Osteoblast (primary cell): ENCODE results near the gene CBFB. TPM values are rescaled to one million over a fixed set of nuclear protein-coding genes. Genes with fewer than 3 reads are reported as not detected.

Source experiments
- DNase-seq: peaks from one replicate; pipeline ENCODE4 v3.0.0; 2011; ENCODE audit warnings: low spot score, mixed read lengths; ENCODE audit not compliant: insufficient read length; ENCODE audit errors: missing footprints
- H2AFZ ChIP-seq: 2 replicates; pipeline ENCODE4 v1.6.0; 2011; ENCODE audit warnings: mild to moderate bottlenecking, low read length
- H3K27ac ChIP-seq: 2 replicates; pipeline ENCODE4 v1.5.1; 2011; ENCODE audit warnings: mild to moderate bottlenecking, low read depth, low read length, moderate library complexity
- H3K27me3 ChIP-seq: 2 replicates; pipeline ENCODE4 v1.6.0; 2012; ENCODE audit warnings: mild to moderate bottlenecking, control low read depth, inconsistent platforms, low read length, moderate library complexity; ENCODE audit not compliant: insufficient read depth
- H3K36me3 ChIP-seq: 2 replicates; pipeline ENCODE4 v1.5.1; 2011; ENCODE audit warnings: mild to moderate bottlenecking, low read length, control low read depth, moderate library complexity; ENCODE audit not compliant: insufficient read depth
- H3K4me1 ChIP-seq: 2 replicates; pipeline ENCODE4 v1.5.1; 2011; ENCODE audit warnings: mild to moderate bottlenecking, low read length, control low read depth, moderate library complexity; ENCODE audit not compliant: insufficient read depth
- H3K4me2 ChIP-seq: 2 replicates; pipeline ENCODE4 v1.6.0; 2011; ENCODE audit warnings: mild to moderate bottlenecking, low read length; ENCODE audit not compliant: insufficient read depth
- H3K4me3 ChIP-seq: fragments of 200-600 bp; sonication (generic); 3 replicates; pipeline ENCODE4 v1.5.1; 2012; ENCODE audit warnings: mild to moderate bottlenecking, low read length, inconsistent platforms; ENCODE audit not compliant: insufficient read depth
- H3K79me2 ChIP-seq: 2 replicates; pipeline ENCODE4 v1.6.0; 2012; ENCODE audit warnings: mild to moderate bottlenecking, low read length, control low read depth, inconsistent platforms; ENCODE audit not compliant: insufficient read depth
- H3K9me3 ChIP-seq: 2 replicates; pipeline ENCODE4 v1.5.1; 2011; ENCODE audit warnings: low read depth, low read length, control low read depth
- H4K20me1 ChIP-seq: 2 replicates; pipeline ENCODE4 v1.6.0; 2012; ENCODE audit warnings: mild to moderate bottlenecking, low read length, control low read depth; ENCODE audit not compliant: insufficient read depth
- CTCF ChIP-seq: IDR thresholded peaks from 2 replicates; pipeline ENCODE4 v1.5.1; 2011; ENCODE audit warnings: mild to moderate bottlenecking, low read depth, low read length, moderate library complexity; ENCODE audit errors: extremely low read depth
- total RNA-seq: library from RNA; depleted of rRNA; stranded (reverse); fragments of >200 nt; gene quantifications from 2 replicates; pipeline ENCODE4 v1.2.3, GENCODE V29; 2012

CBFB gene
- total RNA-seq, 1 donor = 63.0 TPM

DNA sequence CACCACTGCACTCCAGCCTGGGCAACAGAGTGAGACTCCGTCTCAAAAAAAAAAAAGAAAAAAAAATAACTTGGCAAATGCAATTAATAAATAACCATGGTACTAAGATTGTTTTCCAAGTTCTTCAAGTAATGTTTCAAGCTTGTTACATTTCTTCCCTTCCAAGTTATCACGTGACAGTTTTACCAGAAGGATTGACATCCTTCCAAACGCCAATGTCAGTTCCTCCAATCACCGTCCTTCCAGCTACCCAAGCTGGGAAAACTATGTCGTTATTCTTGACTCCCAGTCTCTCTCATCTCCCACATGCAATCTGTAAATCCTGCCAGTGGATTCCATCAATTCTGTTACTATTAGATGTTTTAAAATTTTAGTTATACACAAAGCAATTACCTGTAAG is 76.9 kb downstream of the CBFB start:
- Histone ChIP-seq H3K27ac (no peak overlapping the region), H3K27me3 (no peaks in the 10 kb centered on the region), H3K4me2 (no peak overlapping the region), H3K4me1 (peaks cover 20% of the 10 kb centered on the region), H2AFZ (no peak overlapping the region), H3K9me3 (no peaks in the 10 kb centered on the region), H3K36me3 (no peaks in the 10 kb centered on the region), H3K4me3 (no peak overlapping the region), H3K79me2 (peaks cover 12% of the 10 kb centered on the region), H4K20me1 (no peaks in the 10 kb centered on the region)
- DNase-seq = peak; percentile 36
- TF ChIP-seq CTCF = no peak

DNA sequence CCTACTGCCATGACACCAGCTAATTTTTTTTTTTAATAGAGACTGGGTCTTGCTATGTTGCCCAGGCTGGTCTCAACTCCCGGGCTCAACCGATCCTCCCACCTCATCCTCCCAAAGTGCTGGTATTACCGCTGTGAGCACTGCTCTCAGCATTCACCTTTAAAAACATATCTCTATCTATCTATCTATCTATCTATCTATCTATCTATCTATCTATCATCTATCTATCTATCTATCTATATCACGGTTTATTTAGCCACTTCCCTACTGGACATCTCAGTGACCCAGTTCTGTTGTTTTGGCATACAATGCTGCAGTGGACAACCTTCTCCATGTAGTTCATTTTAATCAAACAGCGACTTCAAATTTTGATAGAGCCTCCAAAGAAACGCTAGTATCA is 79.5 kb downstream of the CBFB start:
- Histone ChIP-seq H3K27ac (no peak overlapping the region), H3K4me1 (peaks cover 17% of the 10 kb centered on the region), H3K36me3 (peaks cover 3% of the 10 kb centered on the region), H3K27me3 (no peaks in the 10 kb centered on the region), H3K9me3 (no peaks in the 10 kb centered on the region), H3K79me2 (peaks cover 36% of the 10 kb centered on the region), H2AFZ (no peak overlapping the region), H3K4me2 (no peak overlapping the region), H4K20me1 (no peaks in the 10 kb centered on the region), H3K4me3 (no peak overlapping the region)
- TF ChIP-seq CTCF = no peak
- DNase-seq = no peak

- DNase-seq = no peak
- peaks cover 5% of the 10 kb centered on the region for H3K36me3 ChIP-seq
- H3K79me2 ChIP-seq = peaks cover 40% of the 10 kb centered on the region
- H3K9me3 ChIP-seq = no peaks in the 10 kb centered on the region
- H3K4me1 ChIP-seq = peaks cover 17% of the 10 kb centered on the region
- peak overlapping the region; percentile 87 for H2AFZ ChIP-seq
- H4K20me1 ChIP-seq = no peaks in the 10 kb centered on the region
- peak overlapping the region; percentile 93 for H3K4me3 ChIP-seq
- H3K4me2 ChIP-seq = peak overlapping the region; percentile 85
- H3K27ac ChIP-seq = peak overlapping the region; percentile 65
- TF ChIP-seq CTCF = no peak
- H3K27me3 ChIP-seq = no peaks in the 10 kb centered on the region
Observed at GRCh38 chr16:67108931-67109406, 80.0 kb downstream of the CBFB start.

DNA sequence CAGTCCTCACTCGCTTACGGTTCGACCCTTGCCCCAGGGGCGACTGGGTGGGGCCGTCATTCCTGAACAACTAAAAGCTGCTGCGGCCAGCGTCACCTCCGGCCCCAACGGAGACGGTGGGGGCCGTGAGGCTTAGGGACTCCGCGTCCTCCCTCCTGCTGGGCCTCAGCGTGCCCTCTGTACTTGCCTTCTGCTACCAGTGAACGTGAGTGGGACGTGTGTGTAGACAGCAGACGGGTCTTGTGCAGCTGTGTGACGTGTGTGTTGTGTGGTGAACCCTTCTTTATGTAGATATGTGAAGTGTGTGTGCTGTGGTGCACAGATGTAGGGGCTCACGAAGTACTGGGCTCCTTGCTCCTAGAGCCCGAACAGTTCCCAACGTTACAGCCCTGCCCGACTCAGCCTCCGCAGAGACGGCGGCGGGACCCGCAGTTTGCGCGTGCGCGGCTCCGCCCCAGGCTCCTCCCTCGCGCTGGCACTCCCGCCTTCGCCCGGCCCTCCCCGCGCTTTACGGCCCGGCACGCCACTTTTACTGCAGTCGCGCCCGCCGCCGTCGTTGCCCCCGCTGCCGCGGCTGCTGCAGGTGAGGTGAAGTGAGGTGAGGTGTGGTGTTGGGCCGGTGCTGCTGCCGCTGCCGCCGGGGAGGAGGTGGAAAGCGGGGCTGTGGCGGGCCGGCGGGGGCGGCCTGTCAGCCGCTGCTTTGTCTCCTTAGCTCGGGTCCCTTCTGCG is 80.6 kb downstream of the CBFB start, which contains the start of gene PHAF1:
PHAF1 (plus strand) TSS at position 535 of the 729 bp plus-strand sequence. CDS start 235 bp downstream, outside the sequence.
- H3K4me1 ChIP-seq = peaks cover 17% of the 10 kb centered on the region
- H3K9me3 ChIP-seq = no peaks in the 10 kb centered on the region
- peak; percentile 99 for DNase-seq
- peak within 1 kb of the TSS; percentile 85 for H3K4me2 ChIP-seq
- peaks cover 5% of the 10 kb centered on the region for H3K36me3 ChIP-seq
- H2AFZ ChIP-seq = peak within 1 kb of the TSS; percentile 87
- no peaks in the 10 kb centered on the region for H3K27me3 ChIP-seq
- H4K20me1 ChIP-seq = no peaks in the 10 kb centered on the region
- peak within 1 kb of the TSS; percentile 93 for H3K4me3 ChIP-seq
- peaks cover 45% of the 10 kb centered on the region for H3K79me2 ChIP-seq
- no peak for TF ChIP-seq CTCF
- peak within 1 kb of the TSS; percentile 70 for H3K27ac ChIP-seq
